Lung (tissue), 12 donors: ENCODE data around the gene STARD10. TPM values are rescaled to one million over a fixed set of nuclear protein-coding genes. Genes with fewer than 3 reads are reported as not detected.

Source experiments
- ATAC-seq: fragments of 200-7000 bp; cut with Tn5 transposase; one replicate; pipeline ENCODE4 v1.9.1; 2020; ENCODE audit warnings: moderate number of reproducible peaks; ENCODE audit not compliant: insufficient read depth, low FRiP score
- DNase-seq, 3 donors: peaks; one replicate each; pipeline ENCODE4 v3.0.0-alpha.2; 2013 to 2017
- H3K27ac ChIP-seq, 2 donors: one replicate each; pipeline ENCODE4 v1.5.1; 2013; ENCODE audit warnings: mild to moderate bottlenecking in 2 of 2, moderate library complexity in 2 of 2, control low read depth in 1 of 2, inconsistent platforms in 1 of 2, low read depth in 1 of 2, low read length in 1 of 2
- H3K27me3 ChIP-seq, 3 donors: one replicate each; pipeline ENCODE4 v1.5.1; 2013; ENCODE audit warnings: low read length in 2 of 3; ENCODE audit not compliant: control insufficient read depth in 3 of 3, insufficient read depth in 3 of 3
- H3K36me3 ChIP-seq, 4 donors: one replicate each; pipeline ENCODE4 v1.5.1; 2013; ENCODE audit warnings: low read length in 4 of 4, mild to moderate bottlenecking in 1 of 4, moderate library complexity in 1 of 4; ENCODE audit not compliant: control insufficient read depth in 4 of 4, insufficient read depth in 4 of 4
- H3K4me1 ChIP-seq, 5 donors: one replicate each; pipeline ENCODE4 v1.5.1; 2013; ENCODE audit warnings: low read length in 5 of 5, mild to moderate bottlenecking in 2 of 5, moderate library complexity in 1 of 5; ENCODE audit not compliant: control insufficient read depth in 5 of 5, insufficient read depth in 5 of 5
- H3K4me3 ChIP-seq: one replicate; pipeline ENCODE4 v1.5.1; 2013; ENCODE audit warnings: mild to moderate bottlenecking, control low read depth, moderate library complexity
- H3K9ac ChIP-seq, 2 donors: one replicate each; pipeline ENCODE4 v1.5.1; 2013; ENCODE audit warnings: low read length in 2 of 2, control low read depth in 1 of 2; ENCODE audit not compliant: insufficient read depth in 1 of 2
- H3K9me3 ChIP-seq, 4 donors: one replicate each; pipeline ENCODE4 v1.5.1; 2013; ENCODE audit warnings: low read length in 3 of 4, mild to moderate bottlenecking in 1 of 4, moderate library complexity in 1 of 4; ENCODE audit not compliant: control insufficient read depth in 4 of 4, insufficient read depth in 3 of 4
- CTCF ChIP-seq: IDR thresholded peaks from 2 replicates; pipeline ENCODE4 v1.5.1; 2012; ENCODE audit warnings: mild to moderate bottlenecking; ENCODE audit errors: control extremely low read depth, extremely low read depth
- WGBS, 2 donors: extraction: QIAGEN DNeasy Blood & Tissue Kit; methylation state at CpG; one replicate each; pipeline ENCODE4 v1.1.7; 2013; 5-methylcytosine and 5-hydroxymethylcytosine counted together
- polyA plus RNA-seq, 2 donors: library from polyadenylated mRNA; stranded (reverse); fragments of 200-250 nt; gene quantifications; one replicate each; pipeline ENCODE4 v1.2.1, GENCODE V29; 2013
- total RNA-seq, 2 donors: library from RNA; depleted of rRNA in 1 of 2; stranded (reverse); fragments of >200 nt in 1 of 2; gene quantifications; one replicate each; pipeline ENCODE4 v1.2.1, GENCODE V29; 2014 to 2021
- donor health status: control.
- donor health status: control.
- donor health status: Bipolar disorder and iron deficiency.
- donor health status: healthy.
- donor health status: DM: yes; HTN: yes; CAD: no.

The STARD10 gene
- total and polyA plus RNA-seq, 4 donors = 66.5 to 198 (median 102) TPM

GRCh38 chr11:72825661-72826060, 31.8 kb upstream of the STARD10 start:
- Histone ChIP-seq H3K27ac (no peak overlapping the region), H3K27me3 (no peaks in the 10 kb centered on the region), H3K9ac (no peak overlapping the region), H3K9me3 (no peaks in the 10 kb centered on the region), H3K4me3 (no peak overlapping the region), H3K4me1 (peaks cover 0 to 16% (median 0%) of the 10 kb centered on the region in 5 donors), H3K36me3 (peaks cover 0 to 15% (median 7%) of the 10 kb centered on the region in 4 donors)
- no peak for DNase-seq
- WGBS, 2 donors = 70% methylated on average over 4 of the region's 4 CpGs
- no peak for ATAC-seq
- no peak for TF ChIP-seq CTCF

- no peak for DNase-seq
These were observed 31.1 kb upstream of the STARD10 start for GRCh38 chr11:72824811-72825505.

GRCh38 chr11:72824020-72824419, 30.2 kb upstream of the STARD10 start:
- no peak overlapping the region for H3K27ac ChIP-seq
- H3K36me3 ChIP-seq = peaks cover 0 to 10% (median 4%) of the 10 kb centered on the region in 4 donors
- no peaks in the 10 kb centered on the region for H3K9me3 ChIP-seq
- H3K4me1 ChIP-seq = peaks cover 0 to 16% (median 3%) of the 10 kb centered on the region in 5 donors
- 83 to 88% methylated on average over 7 of the region's 7 CpGs for WGBS, 2 donors
- ATAC-seq (no peak), DNase-seq (no peak)
- TF ChIP-seq CTCF = no peak
- no peaks in the 10 kb centered on the region for H3K27me3 ChIP-seq
- H3K9ac ChIP-seq = no peak overlapping the region
- no peak overlapping the region for H3K4me3 ChIP-seq

More at GRCh38 chr11:72824811-72825505, 31.1 kb upstream of the STARD10 start:
- Histone ChIP-seq H3K27ac (no peak overlapping the region), H3K4me3 (no peak overlapping the region), H3K4me1 (peaks cover 0 to 16% (median 3%) of the 10 kb centered on the region in 5 donors), H3K9me3 (no peaks in the 10 kb centered on the region), H3K9ac (no peak overlapping the region), H3K36me3 (peaks cover 0 to 15% (median 4%) of the 10 kb centered on the region in 4 donors), H3K27me3 (no peaks in the 10 kb centered on the region)
- WGBS, 2 donors = 80 to 82% methylated on average over 15 of the region's 15 CpGs
- no peak for ATAC-seq
- TF ChIP-seq CTCF = no peak
